A549 (cell line): Measurements from ENCODE around the gene CRNKL1. TPM values are rescaled to one million over a fixed set of nuclear protein-coding genes. Genes with fewer than 3 reads are reported as not detected.

Source experiments
- ATAC-seq, 2 experiments: fragments of 200-7000 bp in 1 of 2; fragments of >200 bp in 1 of 2; cut with Nextera tagmentation in 1 of 2; cut with Tn5 transposase in 1 of 2; 3 replicates each; pipeline versions ENCODE4 v1.8.0 to v1.9.1; 2018 to 2020; ENCODE audit warnings: mild to moderate bottlenecking in 1 of 2, moderate library complexity in 1 of 2
- CTCF ChIA-PET: fragments of 300-600 bp; sonication (Branson Sonifier 250); formaldehyde crosslinking; extraction: SDS; loops from one replicate; lab custom pipeline; 2021; ENCODE audit warnings: antibody characterized with exemption, inconsistent platforms; lab: Yijun Ruan, JAX
- POLR2A ChIA-PET: fragments of 350-600 bp; formaldehyde crosslinking; extraction: SDS; loops from one replicate; lab custom pipeline; 2021; ENCODE audit warnings: antibody characterized with exemption, inconsistent platforms; lab: Yijun Ruan, JAX
- DNase-seq, 2 experiments: peaks; one replicate each; pipeline versions ENCODE4 v3.0.0 to v3.0.0-alpha.2; 2011 to 2016; ENCODE audit warnings: low read depth in 1 of 2, low spot score in 1 of 2
- FAIRE-seq: peaks from 2 replicates; lab custom pipeline; 2011; peaks lifted over from hg19 to GRCh38; lab: Jason Lieb, UNC
- H3K27ac ChIP-seq, 2 experiments: fragments of >200 bp; sonication (Bioruptor Twin); formaldehyde crosslinking; 3 replicates each; pipeline ENCODE4 v1.5.1; 2016 to 2017
- H3K4me1 ChIP-seq: fragments of >200 bp; sonication (Bioruptor Twin); formaldehyde crosslinking; 3 replicates; pipeline ENCODE4 v1.6.1; 2016
- H3K4me2 ChIP-seq: fragments of >200 bp; sonication (Bioruptor Twin); formaldehyde crosslinking; 3 replicates; pipeline ENCODE4 v1.6.1; 2016
- H3K4me3 ChIP-seq: fragments of >200 bp; sonication (Bioruptor Twin); formaldehyde crosslinking; 3 replicates; pipeline ENCODE4 v1.5.1; 2016
- H3K9me3 ChIP-seq: fragments of >200 bp; sonication (Bioruptor Twin); formaldehyde crosslinking; 3 replicates; pipeline ENCODE4 v1.6.1; 2016
- ATOH8 ChIP-seq: fragments of 250-450 bp; sonication (Bioruptor Pico); IDR thresholded peaks from 2 replicates; pipeline ENCODE4 v1.5.0; 2020; ENCODE audit warnings: low read depth, mild to moderate bottlenecking, moderate library complexity
- CBX2 ChIP-seq: fragments of 200-600 bp; sonication (generic); IDR thresholded peaks from 2 replicates; pipeline ENCODE4 v1.6.1; 2016; ENCODE audit warnings: low read depth, mild to moderate bottlenecking, borderline replicate concordance
- CEBPB ChIP-seq, 2 experiments: fragments of >200 bp in 1 of 2; sonication (Bioruptor Twin) in 1 of 2; formaldehyde crosslinking in 1 of 2; IDR thresholded peaks; 2 replicates each; pipeline ENCODE4 v1.6.1; 2012 to 2016
- CHD2 ChIP-seq: fragments of 150-350 bp; IDR thresholded peaks from 2 replicates; pipeline ENCODE4 v1.6.1; 2014; ENCODE audit warnings: low read length; ENCODE audit not compliant: partially characterized antibody
- E2F6 ChIP-seq: IDR thresholded peaks from 2 replicates; pipeline ENCODE4 v1.6.1; 2012; ENCODE audit warnings: low read depth, borderline replicate concordance
- EP300 ChIP-seq, 2 experiments: fragments of >200 bp; sonication (Bioruptor Twin); formaldehyde crosslinking; IDR thresholded peaks; 2 replicates in 1 of 2; 3 replicates in 1 of 2; pipeline ENCODE4 v1.6.1; 2016 to 2017
- ESRRA ChIP-seq: fragments of 150-350 bp; IDR thresholded peaks from 2 replicates; pipeline ENCODE4 v1.6.1; 2014; ENCODE audit warnings: mild to moderate bottlenecking, low read length, borderline replicate concordance
- FOSB ChIP-seq: fragments of 250-450 bp; sonication (Bioruptor Pico); IDR thresholded peaks from 2 replicates; pipeline ENCODE4 v1.5.0; 2020; ENCODE audit warnings: mild to moderate bottlenecking, moderate library complexity
- FOSL2 ChIP-seq, 2 experiments: fragments of 450-650 bp in 1 of 2; fragments of >200 bp in 1 of 2; sonication (Bioruptor Twin) in 1 of 2; formaldehyde crosslinking; IDR thresholded peaks; 2 replicates each; pipeline versions ENCODE4 v1.5.0 to v1.6.1; 2016 to 2020; ENCODE audit warnings: mild to moderate bottlenecking in 1 of 2, moderate library complexity in 1 of 2
- HES2 ChIP-seq: fragments of >200 bp; sonication (Bioruptor Twin); formaldehyde crosslinking; IDR thresholded peaks from 2 replicates; pipeline ENCODE4 v1.6.1; 2016
- HOXB5 ChIP-seq: fragments of 250-450 bp; sonication (Bioruptor Pico); IDR thresholded peaks from 2 replicates; pipeline ENCODE4 v1.5.0; 2020; ENCODE audit warnings: mild to moderate bottlenecking, moderate library complexity
- JUNB ChIP-seq: fragments of >200 bp; sonication (Bioruptor Twin); formaldehyde crosslinking; IDR thresholded peaks from 2 replicates; pipeline ENCODE4 v1.6.1; 2016
- NFE2L2 ChIP-seq: fragments of 150-350 bp; conservative IDR thresholded peaks from 2 replicates; pipeline ENCODE4 v1.6.1; 2014; ENCODE audit warnings: low read length
- RAD21 ChIP-seq, 2 experiments: fragments of >200 bp in 1 of 2; sonication (Bioruptor Twin) in 1 of 2; formaldehyde crosslinking in 1 of 2; IDR thresholded peaks in 1 of 2; conservative IDR thresholded peaks in 1 of 2; 2 replicates in 1 of 2; 3 replicates in 1 of 2; pipeline ENCODE4 v1.6.1; 2012 to 2018; ENCODE audit warnings: inconsistent platforms in 1 of 2
- RARB ChIP-seq: fragments of 250-450 bp; sonication (Bioruptor Pico); IDR thresholded peaks from 2 replicates; pipeline ENCODE4 v1.8.0; 2021; ENCODE audit warnings: mild to moderate bottlenecking, moderate library complexity
- REST ChIP-seq: fragments of 200-600 bp; sonication (generic); IDR thresholded peaks from 2 replicates; pipeline ENCODE4 v1.6.1; 2016; ENCODE audit warnings: antibody characterized with exemption, mild to moderate bottlenecking, moderate library complexity
- SREBF2 ChIP-seq: fragments of 450-650 bp; IDR thresholded peaks from 2 replicates; pipeline ENCODE4 v1.6.1; 2014; ENCODE audit warnings: mild to moderate bottlenecking, moderate library complexity
- ZNF302 ChIP-seq: fragments of 250-450 bp; sonication (Bioruptor Pico); IDR thresholded peaks from 2 replicates; pipeline ENCODE4 v1.9.0; 2021; ENCODE audit warnings: inconsistent platforms, mild to moderate bottlenecking, moderate library complexity
- WGBS: methylation state at CpG from one replicate; pipeline ENCODE4 v1.1.6; 2017; ENCODE audit errors: missing lambda C conversion rate; 5-methylcytosine and 5-hydroxymethylcytosine counted together
- polyA plus RNA-seq, 4 experiments: library from polyadenylated mRNA; depleted of rRNA in 3 of 4; stranded (reverse); fragments of >200 nt; fragmentation: RNase III in 1 of 4; extraction: RNeasy Plus Mini Kit Qiagen cat#74134 plus additional on column Dnase treatment in 1 of 4; gene quantifications; 2 replicates in 3 of 4; 3 replicates in 1 of 4; pipeline ENCODE4 v1.2.3, GENCODE V29; 2011 to 2017
- TF ChIP-seq, protein P1 (sequence below): fragments of 450-650 bp; IDR thresholded peaks from 2 replicates; pipeline ENCODE4 v1.6.1; 2014; ENCODE audit warnings: antibody characterized with exemption
- TF ChIP-seq, protein P2 (sequence below): fragments of 150-350 bp; IDR thresholded peaks from 2 replicates; pipeline ENCODE4 v1.6.1; 2014; ENCODE audit warnings: low read depth, mild to moderate bottlenecking, low read length
- TF ChIP-seq, protein P3 (sequence below): IDR thresholded peaks from 2 replicates; pipeline ENCODE4 v1.6.1; 2012

Gene CRNKL1
- polyA plus RNA-seq, 2 of the 4 experiments (the other 2 are of a cell fraction) = 19.4 to 32.1 TPM

GRCh38 chr20:19993958-19994669 is 58.2 kb downstream of the CRNKL1 start:
- 73% methylated on average over 12 of the region's 12 CpGs for WGBS
- ChIA-PET CTCF (interaction anchor here (0.6 to 8.1 kb wide), 40 partner anchors 8 to 1519 kb away, joined by 3 to 80 read pairs (median 5); partner anchors contain the start of gene NAA20), POLR2A (interaction anchor here (0.5 to 3.3 kb wide), 6 partner anchors 11 to 210 kb away, joined by 3 to 60 read pairs (median 6); no protein-coding TSS in a partner anchor)
- peak; percentile 32 for FAIRE-seq
- TF ChIP-seq NFE2L2 = no peak
- TF ChIP-seq E2F6 = no peak
- TF ChIP-seq ATOH8 (CRISPR knock-in tag) = peak; percentile 38; the same call in 1 of the 2 replicates
- TF ChIP-seq CHD2 = no peak
- no peak for TF ChIP-seq FOSL2 (IDR thresholded peaks at IDR 0.05)
- peak; percentile 42 for TF ChIP-seq FOSL2 (CRISPR knock-in tag; IDR thresholded peaks at IDR 0.05)
- TF ChIP-seq, protein P1, sequence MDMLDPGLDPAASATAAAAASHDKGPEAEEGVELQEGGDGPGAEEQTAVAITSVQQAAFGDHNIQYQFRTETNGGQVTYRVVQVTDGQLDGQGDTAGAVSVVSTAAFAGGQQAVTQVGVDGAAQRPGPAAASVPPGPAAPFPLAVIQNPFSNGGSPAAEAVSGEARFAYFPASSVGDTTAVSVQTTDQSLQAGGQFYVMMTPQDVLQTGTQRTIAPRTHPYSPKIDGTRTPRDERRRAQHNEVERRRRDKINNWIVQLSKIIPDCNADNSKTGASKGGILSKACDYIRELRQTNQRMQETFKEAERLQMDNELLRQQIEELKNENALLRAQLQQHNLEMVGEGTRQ = no peak
- no peak for TF ChIP-seq FOSB
- TF ChIP-seq RARB (CRISPR knock-in tag) = no peak
- Histone ChIP-seq H3K4me3 (peak overlapping the region; percentile 24; the same call in 2 of the 3 replicates), H3K4me2 (peak overlapping the region; percentile 88), H3K27ac (peak overlapping the region; percentile 90 to 93), H3K9me3 (no peaks in the 10 kb centered on the region), H3K4me1 (peaks cover 52% of the 10 kb centered on the region)
- peak in 1 of 2 experiments; percentile 57 for DNase-seq
- ATAC-seq = peak; percentile 37 to 44; a peak in 5 of 6 replicates

DNA sequence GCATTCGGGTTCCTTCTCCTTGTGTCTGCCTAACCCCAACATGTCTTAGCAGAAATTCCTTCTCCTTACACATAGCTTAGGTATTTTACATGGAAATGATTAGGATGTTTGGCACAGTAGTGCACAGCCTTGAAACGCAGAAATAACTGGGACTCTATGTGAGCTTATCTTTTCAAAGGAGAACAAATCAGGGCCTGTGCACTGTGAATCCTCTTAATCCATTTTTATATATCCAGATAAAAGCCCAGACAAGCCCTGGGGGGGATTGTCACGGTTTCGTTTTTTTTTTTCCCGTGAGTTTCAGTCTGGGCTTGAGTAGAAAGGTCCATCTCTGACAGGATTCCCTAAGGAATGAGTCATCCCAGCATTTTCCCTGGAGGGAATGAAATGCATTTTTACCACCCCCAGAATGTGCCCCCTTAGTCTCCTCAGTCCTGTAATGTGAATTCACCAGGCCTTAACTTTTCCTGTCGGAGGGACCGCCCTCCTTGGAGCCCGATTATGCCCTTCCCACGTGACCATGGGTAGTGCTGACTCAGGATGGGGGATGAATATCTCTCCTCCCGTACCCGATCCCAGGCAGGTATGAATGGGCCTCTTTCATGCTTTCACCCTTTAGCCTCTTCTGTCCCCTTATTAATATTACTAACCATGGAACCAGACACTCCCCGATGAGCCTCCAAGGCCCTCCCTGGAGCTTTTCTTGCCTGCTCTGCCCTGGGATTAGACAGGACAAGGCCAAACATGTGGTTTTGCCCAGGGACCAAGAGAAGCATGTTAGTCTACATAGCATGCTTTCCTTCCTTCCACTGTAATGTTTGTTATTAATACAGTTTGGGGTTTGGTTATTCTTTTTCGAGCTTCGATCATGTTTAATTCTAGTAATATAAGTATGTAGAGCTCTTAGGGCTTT is 59.0 kb downstream of the CRNKL1 start:
- peak; percentile 85 to 90 for ATAC-seq
- POLR2A ChIA-PET = interaction anchor here (0.7 to 3.3 kb wide), 9 partner anchors 10 to 210 kb away, joined by 3 to 60 read pairs (median 4); partner anchors contain the start of gene NAA20
- peak overlapping the region; percentile 90 to 93 for H3K27ac ChIP-seq
- peak; percentile 76 to 89 for DNase-seq
- H3K4me3 ChIP-seq = peak overlapping the region; percentile 24
- H3K4me2 ChIP-seq = peak overlapping the region; percentile 88
- CTCF ChIA-PET = interaction anchor here (0.6 to 8.1 kb wide), 25 partner anchors 7 to 305 kb away, joined by 3 to 80 read pairs (median 7); partner anchors contain the start of gene NAA20
- WGBS = 6% methylated on average over 14 of the region's 14 CpGs
- FAIRE-seq = peak; percentile 99
- H3K4me1 ChIP-seq = peaks cover 52% of the 10 kb centered on the region
- H3K9me3 ChIP-seq = no peaks in the 10 kb centered on the region
- TF ChIP-seq CEBPB (IDR thresholded peaks at IDR 0.05) (no peak), RAD21 (conservative IDR thresholded peaks at IDR 0.05 in 1 of 2, IDR thresholded peaks at IDR 0.05 in 1 of 2) (peak in 1 of 2 experiments; percentile 16; a peak in 3 of 5 replicates), CBX2 (no peak), EP300 (IDR thresholded peaks at IDR 0.05) (peak; percentile 46 to 68; a peak in 2 of 5 replicates), HOXB5 (no peak), ZNF302 (CRISPR knock-in tag) (no peak), JUNB (peak; percentile 86), ESRRA (no peak), FOSL2 (IDR thresholded peaks at IDR 0.05) (peak; percentile 71), FOSL2 (CRISPR knock-in tag; IDR thresholded peaks at IDR 0.05) (peak; percentile 87), E2F6 (peak; percentile 58; the same call in 1 of the 2 replicates), SREBF2 (no peak), REST (no peak), HES2 (no peak)
- TF ChIP-seq, protein P1 = peak; percentile 93
- TF ChIP-seq, protein P2, sequence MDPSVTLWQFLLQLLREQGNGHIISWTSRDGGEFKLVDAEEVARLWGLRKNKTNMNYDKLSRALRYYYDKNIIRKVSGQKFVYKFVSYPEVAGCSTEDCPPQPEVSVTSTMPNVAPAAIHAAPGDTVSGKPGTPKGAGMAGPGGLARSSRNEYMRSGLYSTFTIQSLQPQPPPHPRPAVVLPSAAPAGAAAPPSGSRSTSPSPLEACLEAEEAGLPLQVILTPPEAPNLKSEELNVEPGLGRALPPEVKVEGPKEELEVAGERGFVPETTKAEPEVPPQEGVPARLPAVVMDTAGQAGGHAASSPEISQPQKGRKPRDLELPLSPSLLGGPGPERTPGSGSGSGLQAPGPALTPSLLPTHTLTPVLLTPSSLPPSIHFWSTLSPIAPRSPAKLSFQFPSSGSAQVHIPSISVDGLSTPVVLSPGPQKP = no peak
- TF ChIP-seq, protein P3, sequence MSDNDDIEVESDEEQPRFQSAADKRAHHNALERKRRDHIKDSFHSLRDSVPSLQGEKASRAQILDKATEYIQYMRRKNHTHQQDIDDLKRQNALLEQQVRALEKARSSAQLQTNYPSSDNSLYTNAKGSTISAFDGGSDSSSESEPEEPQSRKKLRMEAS = peak; percentile 82
